ENCODE measurements around the gene CYP24A1.

CYP24A1 gene

DNA sequence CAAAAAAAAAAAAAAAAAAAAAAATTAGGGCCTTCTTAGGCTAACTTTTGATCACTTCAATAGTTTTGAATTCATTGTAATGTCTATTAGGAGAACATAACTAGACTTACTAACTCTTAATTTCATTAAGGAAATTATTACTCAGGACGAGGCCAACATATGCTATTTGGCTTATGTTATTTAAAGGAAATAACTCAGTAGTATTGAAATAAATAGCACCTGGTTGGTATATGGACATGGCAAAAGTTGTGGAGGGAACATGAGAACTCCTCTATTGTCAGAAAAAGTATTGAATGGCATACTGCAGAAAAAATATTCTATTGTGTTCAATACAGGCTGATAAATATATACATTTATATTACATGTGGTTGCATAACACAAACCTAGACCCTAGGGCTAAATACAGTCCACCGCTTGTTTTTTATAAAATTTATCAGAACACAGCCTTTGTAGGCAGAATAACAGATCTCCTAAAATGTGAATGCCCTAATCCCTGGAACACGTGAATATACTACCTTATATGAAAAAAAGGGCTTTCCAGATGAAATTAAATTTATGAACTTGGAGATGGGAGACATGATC is 18.0 kb downstream of the CYP24A1 start:
- DNase-seq = no peak

DNA sequence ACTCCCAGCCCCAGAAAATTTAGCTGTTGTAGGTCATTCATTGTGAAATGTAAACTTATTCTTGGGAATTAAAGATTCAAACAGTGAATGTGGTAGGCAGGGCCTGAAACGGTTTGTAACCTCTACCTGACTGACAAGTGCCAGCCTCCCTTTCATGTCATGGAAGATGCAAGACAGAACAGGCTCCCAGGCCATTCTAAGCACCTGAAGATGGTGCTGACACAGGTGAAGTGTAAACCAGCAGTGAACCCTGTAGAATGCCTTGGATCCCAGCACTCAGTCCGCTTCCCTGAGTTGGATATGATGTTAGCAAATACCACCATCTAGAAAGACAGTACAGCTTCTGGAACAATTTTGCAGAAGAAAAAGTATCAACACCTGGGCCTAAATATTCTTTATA is 19.3 kb downstream of the CYP24A1 start:
- DNase-seq = no peak

DNA sequence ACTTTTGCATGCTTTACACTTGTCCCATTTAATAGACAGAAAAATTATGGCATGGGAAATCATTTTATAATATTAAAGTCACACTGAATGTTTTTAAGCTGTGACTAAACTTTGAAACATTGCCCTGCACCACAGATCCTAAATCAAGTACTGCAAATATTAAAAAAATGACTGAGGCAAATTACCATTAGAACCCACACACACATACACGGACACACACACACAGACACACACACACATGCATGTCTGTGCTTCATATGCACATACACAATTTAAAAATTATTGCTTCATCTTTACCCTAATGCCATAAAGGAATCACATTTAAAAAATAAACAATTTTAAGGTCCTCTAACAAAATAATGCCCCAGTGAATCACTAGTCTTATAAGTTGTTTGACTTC is 19.9 kb downstream of the CYP24A1 start:
- DNase-seq = no peak

DNA sequence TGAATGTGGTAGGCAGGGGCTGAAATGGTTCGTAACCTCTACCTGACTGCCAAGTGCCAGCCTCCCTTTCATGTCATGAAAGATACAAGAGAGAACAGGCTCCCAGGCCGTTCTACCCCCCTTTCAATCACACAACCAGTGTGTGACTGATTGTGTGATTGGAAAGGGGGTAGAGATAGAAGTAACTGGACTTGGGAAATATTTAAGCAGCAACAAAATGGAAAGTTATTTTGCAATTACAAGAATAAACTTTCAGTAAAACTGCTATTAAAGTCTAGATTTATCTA is 20.8 kb downstream of the CYP24A1 start:
- no peak for DNase-seq

DNA sequence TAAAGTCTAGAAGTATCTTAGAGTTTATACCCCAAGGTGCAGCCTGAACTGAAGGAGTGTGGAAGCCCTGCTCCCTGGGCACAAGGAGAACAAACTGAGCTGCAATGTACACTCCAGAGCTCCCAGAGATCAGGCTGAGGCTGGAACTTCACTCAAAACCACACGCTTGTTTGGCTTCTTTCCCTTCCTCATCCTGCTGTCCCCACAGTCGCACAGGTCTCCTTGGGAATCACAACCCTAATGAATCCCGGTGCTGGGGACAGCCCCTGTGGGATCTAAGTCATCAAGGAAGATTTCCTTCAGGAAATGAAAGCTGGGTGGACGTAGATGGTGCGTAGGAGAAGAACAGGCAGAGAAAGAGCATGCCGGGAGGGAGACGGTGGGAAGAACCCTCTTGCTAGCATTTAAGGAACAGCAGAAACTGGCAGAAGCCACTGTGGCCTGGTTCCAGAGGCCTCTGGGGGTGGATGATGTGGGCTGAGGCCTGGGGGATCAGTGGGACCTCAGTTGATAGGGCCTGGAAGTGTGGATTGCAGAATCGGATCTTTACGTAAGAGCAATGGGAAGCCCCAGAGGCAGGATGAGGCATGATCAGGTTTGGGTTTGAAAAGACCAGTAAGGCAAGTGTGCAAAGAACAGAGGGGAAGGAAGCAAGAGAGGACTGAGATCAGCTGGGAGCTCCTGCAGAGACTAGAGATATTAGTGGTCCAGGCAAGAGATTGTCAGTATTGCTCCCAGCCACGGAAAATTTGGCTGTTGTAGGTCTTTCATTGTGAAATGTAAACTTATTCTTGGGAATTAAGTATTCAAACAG is 21.4 kb downstream of the CYP24A1 start:
- no peak for DNase-seq

DNA sequence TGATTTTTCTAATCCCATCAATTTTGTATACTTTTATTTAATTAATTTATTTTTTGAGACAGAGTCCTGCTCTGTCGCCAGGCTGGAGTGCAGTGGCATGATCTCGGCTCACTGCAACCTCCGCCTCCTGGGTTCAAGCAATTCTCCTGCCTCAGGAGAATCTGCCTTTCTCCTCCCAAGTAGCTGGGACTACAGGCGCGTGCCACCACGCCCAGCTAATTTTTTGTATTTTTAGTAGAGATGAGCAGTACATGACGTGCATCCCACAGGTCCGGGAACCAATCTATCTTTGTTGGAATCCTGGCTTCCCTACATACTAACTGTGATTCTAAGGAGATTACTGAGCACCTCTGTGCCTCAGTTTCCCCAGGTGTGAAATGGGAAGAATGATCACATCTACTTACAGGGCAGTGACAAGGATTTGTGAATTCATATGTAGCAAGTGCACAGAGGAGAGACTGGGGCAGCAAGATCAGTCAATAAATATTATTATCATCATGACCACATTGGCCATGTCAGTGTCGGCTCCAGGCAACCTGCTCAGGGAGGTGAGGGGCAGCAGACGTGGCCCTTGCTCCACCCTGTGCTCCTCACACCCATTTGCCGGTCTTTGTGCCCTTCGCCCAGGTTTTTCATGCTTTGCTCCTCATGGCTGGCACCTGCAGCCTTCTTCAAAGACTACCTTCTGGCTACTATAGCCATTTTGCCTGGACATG is 22.1 kb downstream of the CYP24A1 start:
- no peak for DNase-seq

DNA sequence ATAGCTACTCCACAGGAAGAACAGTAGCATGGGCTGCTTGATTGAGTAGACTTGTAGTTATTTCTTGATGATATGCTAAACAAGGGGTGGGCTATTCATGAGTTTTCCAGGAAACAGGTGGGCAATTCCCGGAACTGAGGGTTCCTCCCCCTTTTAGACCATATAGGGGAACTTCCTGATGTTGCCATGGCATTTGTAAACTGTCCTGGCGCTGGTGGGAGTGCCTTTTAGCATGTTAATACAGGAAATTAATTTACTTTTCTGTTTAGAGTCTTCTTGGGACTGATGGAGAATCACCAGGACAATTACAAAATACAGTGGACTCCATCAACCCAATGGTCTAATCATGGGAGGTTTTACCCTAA is 22.7 kb downstream of the CYP24A1 start:
- DNase-seq = no peak

DNA sequence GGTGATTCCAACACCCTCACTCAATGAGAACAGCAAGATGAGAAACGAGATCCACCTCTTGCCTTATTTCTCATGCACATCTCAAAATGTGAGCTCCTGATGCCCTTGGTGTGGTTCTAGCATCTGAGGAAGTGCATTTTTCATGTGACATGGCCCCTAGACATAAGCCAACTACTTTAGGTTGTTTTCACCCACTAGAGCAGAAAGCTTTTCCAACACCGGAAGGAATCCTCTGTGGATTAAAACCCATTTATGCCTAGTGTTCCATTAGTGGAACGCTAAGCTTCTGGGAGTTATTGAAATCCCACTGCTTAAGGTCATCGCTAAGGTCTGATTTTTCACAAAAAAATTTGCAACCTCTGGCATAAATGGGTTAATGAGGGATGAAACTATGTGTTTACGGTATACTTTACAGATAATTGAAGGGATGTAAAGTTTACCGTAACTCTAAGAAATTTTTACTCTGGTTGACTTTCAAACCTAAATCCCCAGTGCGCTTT is 24.0 kb downstream of the CYP24A1 start:
- DNase-seq = no peak

DNA sequence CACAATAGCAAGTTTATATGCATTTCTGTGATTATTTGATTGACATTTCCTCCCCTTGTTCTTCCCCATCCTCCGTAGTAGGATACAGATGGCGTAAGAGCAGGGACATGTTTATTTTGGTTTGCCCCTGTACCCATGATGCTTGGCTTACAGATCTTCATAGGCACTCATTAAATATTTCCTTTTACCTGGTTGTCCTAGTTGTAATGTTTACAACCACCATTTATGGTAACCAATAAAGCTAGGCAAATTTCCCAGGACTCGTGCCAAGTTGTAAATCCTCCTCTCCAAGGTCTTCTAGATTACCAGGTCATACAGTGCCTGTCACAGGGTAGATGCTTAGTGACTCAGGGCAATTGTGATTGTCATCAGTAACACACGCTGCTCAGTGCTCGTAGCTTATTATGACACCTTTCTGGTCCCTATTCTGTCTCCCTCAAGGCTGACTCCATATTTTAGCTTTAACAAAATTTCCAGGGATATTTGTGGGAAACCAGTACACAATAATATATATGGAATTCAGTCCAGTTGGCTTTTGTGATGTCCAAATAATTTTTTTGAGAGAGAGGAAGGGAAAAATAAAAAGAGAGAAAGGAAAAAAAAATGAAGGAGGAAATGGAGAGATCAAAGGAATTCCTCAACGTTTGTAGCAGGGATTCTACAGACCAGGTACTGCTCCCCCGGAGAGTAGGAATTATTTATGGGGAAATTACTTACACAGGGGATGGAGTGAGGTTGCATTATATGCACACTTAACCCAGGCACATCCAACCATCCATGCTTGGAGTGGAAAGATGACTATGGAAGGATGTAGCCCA is 24.6 kb downstream of the CYP24A1 start:
- no peak for DNase-seq

DNA sequence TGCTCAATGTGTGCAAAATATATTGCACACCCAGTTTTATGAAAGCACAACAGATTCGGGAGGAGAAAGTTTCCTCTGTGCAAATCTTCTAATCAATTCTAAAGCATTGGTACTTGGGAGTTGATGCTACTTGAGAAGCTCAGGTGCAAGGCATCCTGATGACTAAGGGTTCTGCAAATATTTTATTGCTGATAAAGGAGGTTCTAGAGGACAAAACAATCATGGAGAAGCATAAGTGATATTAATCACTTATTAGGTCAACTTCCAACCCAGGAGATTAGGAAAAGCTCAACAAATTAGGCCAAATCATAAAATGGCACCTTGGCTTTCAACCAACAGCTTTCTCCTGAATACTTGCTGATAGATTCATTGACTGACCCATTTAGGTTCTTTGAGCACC is 27.1 kb downstream of the CYP24A1 start:
- no peak for DNase-seq

DNA sequence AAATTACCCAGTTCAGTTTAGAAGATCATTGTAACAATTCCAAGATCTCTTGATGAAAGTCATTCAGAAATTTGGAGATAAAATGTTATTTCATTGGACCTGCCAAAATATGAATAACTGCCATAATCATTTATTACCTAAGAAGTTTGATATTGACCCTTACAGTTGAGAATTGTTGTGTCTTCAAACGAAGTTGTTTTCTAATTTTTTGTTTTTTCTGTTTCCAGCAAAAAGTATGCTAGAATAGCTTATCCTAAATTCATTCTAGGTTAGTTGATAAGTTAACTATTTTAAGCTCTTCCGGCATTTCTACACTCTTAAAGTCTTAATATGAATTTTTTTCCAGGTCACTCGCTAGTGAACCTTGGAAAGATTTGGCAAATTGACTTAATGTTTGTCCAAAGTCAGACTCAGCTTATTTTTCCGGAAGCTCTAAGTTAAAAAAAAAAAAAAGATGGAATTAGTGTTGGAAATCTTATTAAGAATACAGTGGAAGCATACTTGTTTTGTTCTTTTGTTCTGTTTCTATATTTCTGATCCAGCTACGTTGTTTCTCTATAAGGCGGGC is 28.9 kb downstream of the CYP24A1 start:
- DNase-seq = no peak

DNA sequence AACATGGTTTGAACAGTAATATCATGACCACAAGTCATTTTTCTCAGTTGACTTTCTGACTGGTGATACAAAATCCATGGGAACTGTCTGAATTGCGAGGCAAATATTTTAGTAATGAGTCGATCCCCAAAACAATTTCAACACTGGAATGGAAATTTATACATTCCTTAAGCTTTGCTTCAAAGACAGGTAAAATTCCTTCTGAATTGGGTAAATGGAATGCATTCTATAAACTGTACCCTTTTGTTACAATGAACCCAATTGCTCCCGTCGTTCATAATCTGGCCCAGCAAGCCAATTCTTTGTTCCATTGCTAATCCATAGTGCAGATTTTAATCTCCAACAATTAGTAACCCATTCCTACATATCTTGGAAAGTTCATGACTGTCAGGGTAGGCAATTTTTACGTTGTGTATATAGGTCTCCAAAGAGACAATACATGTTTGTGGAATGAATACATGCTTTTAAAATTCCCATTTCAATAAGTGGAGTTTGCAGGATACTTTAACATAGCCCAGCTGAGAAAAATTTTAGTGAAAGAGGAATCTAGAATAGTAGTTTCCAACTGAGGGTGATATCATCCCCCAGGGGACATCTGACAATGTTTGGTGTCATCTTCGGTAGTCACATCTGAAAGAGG is 32.7 kb downstream of the CYP24A1 start:
- no peak for DNase-seq

DNA sequence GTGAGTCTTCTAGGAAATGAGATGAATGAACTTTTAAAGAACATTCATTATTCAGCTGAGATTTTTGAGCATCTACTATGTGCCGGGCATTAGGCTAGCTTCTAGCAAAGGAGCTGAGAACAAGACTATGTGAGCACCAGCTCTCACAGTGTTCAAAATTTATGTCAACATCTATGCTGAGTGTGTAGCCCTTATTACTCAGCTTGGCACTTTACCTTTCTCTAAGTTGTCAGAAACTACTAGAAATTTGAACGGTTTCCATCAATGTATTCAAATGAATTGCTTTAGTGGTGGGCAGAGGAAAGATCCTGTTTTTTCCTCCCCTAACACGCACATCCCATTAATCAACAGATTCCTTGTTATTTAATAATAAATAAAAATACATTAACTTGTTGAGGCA is 33.3 kb downstream of the CYP24A1 start:
- no peak for DNase-seq

DNA sequence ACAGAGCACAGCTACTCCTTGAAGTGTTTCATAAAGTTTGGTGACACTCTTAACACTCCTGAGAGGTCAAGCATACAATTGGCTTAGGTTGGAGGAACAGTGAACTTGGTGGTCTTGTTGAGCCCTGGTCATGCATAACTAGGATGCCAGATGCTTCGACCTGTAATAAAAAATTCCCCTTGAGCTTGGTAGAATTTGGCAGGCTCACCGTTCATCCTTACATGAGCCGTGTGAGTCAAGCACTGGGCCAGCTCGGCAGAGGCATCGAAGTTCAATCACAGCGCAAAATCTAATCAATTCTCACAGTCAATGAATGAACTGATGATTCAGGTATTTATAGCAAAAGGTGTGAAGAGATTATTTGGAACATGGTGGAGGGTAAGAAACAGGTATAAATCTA is 33.7 kb downstream of the CYP24A1 start:
- no peak for DNase-seq

DNA sequence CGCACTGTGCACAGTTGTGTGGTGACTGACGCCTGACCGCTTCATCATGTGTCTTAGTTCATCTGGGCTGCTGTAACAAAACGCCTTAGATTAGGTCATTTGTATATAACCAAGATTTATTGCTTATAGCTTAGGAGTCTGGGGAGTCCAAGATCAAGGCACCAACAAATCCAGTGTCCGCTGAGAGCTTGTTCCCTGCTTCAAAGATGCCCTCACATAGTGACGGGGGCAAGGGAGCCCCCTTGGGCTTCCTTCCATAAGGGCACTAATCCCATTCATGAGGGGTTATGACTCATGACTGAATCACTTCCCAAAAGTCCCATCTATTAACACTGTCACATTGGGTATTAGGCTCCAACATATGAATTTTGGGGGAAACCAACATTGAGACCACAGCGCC is 34.6 kb downstream of the CYP24A1 start:
- DNase-seq = no peak

DNA sequence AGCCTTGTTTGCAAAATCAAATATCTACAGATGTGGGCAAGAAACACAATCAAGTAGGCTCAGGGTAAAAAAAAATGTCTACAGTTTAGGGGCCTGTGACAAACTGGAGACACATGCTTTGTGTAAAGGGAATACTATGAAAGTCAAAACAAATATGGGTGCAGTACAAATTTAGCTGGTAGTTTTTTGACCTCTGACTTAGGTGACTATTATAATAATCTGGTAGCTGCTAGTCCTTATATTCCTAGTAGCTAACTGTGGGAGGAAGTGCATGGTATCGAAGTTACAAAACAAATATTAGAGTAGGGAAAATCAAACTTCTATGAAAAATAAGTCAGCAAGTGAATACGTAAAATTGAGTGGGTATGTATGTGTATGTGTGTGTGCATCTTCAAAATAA is 35.4 kb downstream of the CYP24A1 start:
- DNase-seq = no peak

DNA sequence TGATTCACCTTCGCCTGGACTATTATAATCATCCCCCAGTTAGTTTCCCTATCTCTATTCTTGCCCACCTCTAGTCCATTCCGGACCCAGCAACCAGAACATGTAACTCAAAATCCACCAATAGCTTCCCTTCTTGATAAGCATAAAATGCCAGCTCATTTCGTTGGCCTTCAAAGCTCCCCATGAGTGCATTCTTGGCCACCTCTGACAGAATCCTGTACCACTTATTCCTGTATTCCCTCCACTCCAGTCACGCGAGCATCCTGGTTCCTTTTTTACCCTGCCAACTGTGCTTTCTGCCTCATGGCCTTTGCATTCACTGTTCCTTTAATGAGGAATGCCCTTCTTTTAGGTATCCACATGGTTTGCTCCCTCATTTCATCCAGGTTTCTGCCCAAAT is 36.7 kb downstream of the CYP24A1 start:
- no peak for DNase-seq

DNA sequence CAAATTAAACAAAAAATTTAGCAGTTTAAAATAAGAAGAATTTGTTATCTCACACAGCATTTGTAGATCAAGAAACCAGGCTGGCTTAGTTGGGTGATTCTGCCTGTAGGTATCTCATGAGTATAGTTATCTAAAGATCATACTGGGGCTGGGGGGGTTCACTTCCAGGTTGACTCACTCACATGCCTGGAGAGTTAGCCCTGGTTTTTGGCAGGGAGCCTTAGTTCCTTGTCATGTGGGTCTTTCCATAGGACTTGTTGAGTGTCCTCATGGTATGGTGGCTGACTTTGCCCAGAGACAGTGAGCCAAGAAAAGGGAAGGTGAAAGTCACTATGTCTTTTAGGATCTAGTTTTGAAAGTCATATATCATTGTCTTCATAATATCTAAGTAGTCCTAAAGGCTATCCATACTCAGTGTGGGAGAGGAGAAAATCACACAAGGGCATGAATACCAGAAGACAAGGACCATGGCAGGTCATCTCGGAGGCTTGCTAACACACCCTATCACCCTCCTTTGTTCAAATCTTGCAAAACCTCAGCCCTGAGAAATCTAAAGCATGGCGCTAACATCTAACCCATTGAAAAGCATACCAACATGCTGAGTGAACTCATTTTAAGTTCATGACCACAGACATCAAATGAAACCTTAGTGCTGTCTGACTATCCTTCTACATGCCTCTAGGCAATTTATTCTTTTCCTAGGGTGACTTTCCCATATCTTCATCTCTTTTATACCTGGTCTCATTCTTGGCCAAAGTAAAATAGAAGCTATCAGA is 39.2 kb downstream of the CYP24A1 start:
- no peak for DNase-seq

DNA sequence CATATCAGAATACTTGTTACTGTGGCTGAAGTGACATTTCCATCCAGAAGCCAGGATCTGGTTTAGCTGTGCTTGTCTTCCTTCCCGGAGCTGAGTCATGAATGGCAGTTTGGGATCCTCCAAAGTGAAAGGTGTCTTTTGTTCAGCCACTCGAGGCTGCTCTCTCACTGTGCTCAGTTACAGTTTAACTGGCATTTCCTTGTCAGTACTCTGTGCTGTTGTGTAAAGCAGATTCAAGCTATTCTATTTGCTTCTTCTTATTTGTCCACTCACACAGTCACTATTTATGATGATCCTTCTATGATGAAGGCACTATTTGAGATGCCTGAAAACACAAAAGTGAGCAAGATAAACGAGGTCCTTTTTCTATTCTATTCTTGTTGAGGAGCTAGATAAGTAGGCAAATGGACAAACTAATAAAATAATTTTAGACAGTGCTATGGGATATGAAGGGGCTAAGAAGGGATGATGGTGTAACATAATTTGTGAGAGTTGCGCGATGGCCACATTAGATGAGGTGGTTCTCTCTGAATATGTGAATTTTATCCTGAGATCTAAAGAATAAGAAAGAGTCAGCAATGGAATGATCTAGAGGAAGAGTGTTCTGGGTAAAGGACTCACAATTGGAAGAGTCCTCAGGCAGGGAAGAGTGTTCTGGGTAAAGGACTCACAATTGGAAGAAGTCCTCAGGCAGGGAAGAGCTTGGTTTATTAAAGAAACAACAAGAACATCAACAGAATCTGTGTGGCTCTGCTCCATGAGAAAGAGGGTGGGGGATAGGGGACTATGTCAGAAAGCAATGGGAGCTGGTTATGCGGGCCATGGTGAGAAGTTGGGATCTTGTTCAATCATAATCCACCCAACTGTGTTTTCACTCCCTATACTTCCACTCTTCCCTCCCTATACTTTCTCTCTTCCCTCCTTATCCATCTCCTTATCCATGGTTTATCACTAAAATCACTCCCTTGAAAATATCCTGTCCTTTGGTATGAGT is 40.1 kb downstream of the CYP24A1 start:
- no peak for DNase-seq
